Hepatocyte (in vitro differentiated cells): Measurements from ENCODE around the gene CLIP2. TPM values are rescaled to one million over a fixed set of nuclear protein-coding genes. Genes with fewer than 3 reads are reported as not detected.
"Not testable (repeated sequence)": the region's sequence is repeated elsewhere in the genome, so short reads cannot be mapped to it uniquely, and the experiment has no call there.

Experiments used
- DNase-seq: peaks from one replicate; pipeline ENCODE4 v3.0.0-alpha.2; 2016; ENCODE audit warnings: low spot score
- H2AFZ ChIP-seq: fragments of 200-600 bp; sonication (generic); 2 replicates; pipeline ENCODE4 v1.6.0; 2016; ENCODE audit warnings: antibody characterized with exemption, mild to moderate bottlenecking
- H3K27ac ChIP-seq: fragments of 200-600 bp; sonication (generic); 2 replicates; pipeline ENCODE4 v1.5.1; 2016; ENCODE audit warnings: mild to moderate bottlenecking
- H3K27me3 ChIP-seq: fragments of 200-600 bp; sonication (generic); 2 replicates; pipeline ENCODE4 v1.6.1; 2016
- H3K36me3 ChIP-seq: fragments of 200-600 bp; sonication (generic); replicated peaks from 2 replicates; pipeline ENCODE4 v1.5.1; 2016; ENCODE audit warnings: low read depth; ENCODE audit not compliant: insufficient read depth
- H3K4me1 ChIP-seq: fragments of 200-600 bp; sonication (generic); 2 replicates; pipeline ENCODE4 v1.5.1; 2016; ENCODE audit warnings: mild to moderate bottlenecking, moderate library complexity; ENCODE audit not compliant: insufficient read depth
- H3K4me2 ChIP-seq: fragments of 200-600 bp; sonication (generic); 2 replicates; pipeline ENCODE4 v1.6.0; 2016
- H3K4me3 ChIP-seq: fragments of 200-600 bp; sonication (generic); 2 replicates; pipeline ENCODE4 v1.5.1; 2016; ENCODE audit warnings: mild to moderate bottlenecking
- H3K79me2 ChIP-seq: fragments of 200-600 bp; sonication (generic); 2 replicates; pipeline ENCODE4 v1.6.0; 2017; ENCODE audit warnings: mild to moderate bottlenecking
- H3K9me2 ChIP-seq: fragments of 200-600 bp; sonication (generic); replicated peaks from 2 replicates; pipeline ENCODE4 v1.6.0; 2017; ENCODE audit warnings: mild to moderate bottlenecking; ENCODE audit not compliant: insufficient read depth
- H3K9me3 ChIP-seq: fragments of 200-600 bp; sonication (generic); 2 replicates; pipeline ENCODE4 v1.5.1; 2016; ENCODE audit warnings: low read depth, mild to moderate bottlenecking
- H4K20me1 ChIP-seq: fragments of 200-600 bp; sonication (generic); 2 replicates; pipeline ENCODE4 v1.6.0; 2016; ENCODE audit warnings: mild to moderate bottlenecking; ENCODE audit not compliant: insufficient read depth, poor library complexity, severe bottlenecking
- EZH2 ChIP-seq: fragments of 200-600 bp; sonication (generic); IDR thresholded peaks from 2 replicates; pipeline ENCODE4 v1.6.1; 2016; ENCODE audit warnings: antibody characterized with exemption, mild to moderate bottlenecking, borderline replicate concordance
- EZH2phosphoT487 ChIP-seq: fragments of 200-600 bp; sonication (generic); IDR thresholded peaks from one replicate; pipeline ENCODE4 v1.6.1; 2018; ENCODE audit warnings: antibody characterized with exemption, mild to moderate bottlenecking, low read depth, moderate library complexity; ENCODE audit not compliant: unreplicated experiment, severe bottlenecking
- WGBS: methylation state at CpG from one replicate; pipeline ENCODE4 v1.1.6; 2016; ENCODE audit warnings: low lambda C conversion rate; ENCODE audit errors: missing lambda C conversion rate; 5-methylcytosine and 5-hydroxymethylcytosine counted together
- polyA plus RNA-seq: library from polyadenylated mRNA; unstranded; fragments of >200 nt; fragmentation: Nextera tagmentation; extraction: Ambion mirVana; gene quantifications from 2 replicates; pipeline ENCODE4 v1.2.1, GENCODE V29; 2016
- total RNA-seq: library from RNA; depleted of rRNA; stranded (reverse); fragments of >200 nt; gene quantifications from 2 replicates; pipeline ENCODE4 v1.2.3, GENCODE V29; 2014
- TF ChIP-seq, protein P1 (sequence below): fragments of 200-600 bp; sonication (generic); IDR thresholded peaks from 2 replicates; pipeline ENCODE4 v1.5.1; 2016; ENCODE audit warnings: antibody characterized with exemption, mild to moderate bottlenecking; ENCODE audit not compliant: poor library complexity

Gene CLIP2
- total and polyA plus RNA-seq, 2 experiments from 2014 or later: 17.9 to 28.5 TPM

DNA sequence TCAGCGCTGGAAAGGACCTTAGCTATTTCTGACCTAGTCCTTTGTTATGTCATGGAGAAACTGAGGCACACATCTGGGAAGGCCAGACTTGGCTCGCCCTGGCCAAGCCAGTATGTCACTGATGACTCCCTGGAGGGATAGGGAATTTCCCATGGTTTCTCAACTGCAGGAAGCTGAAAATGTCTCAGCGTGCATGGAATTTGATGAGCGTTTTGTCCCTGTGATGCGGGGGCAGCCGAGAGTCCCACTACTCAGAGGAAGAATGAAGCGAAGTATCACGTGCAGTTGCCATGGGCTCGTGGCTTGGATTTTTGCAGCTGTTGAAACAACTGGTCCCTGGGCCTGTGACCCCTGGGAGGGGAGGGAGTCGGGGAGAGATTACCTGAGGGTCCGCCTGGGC lies 44.8 kb downstream of the CLIP2 start:
- H3K4me3 ChIP-seq: no peak overlapping the region
- H3K27me3 ChIP-seq: no peaks in the 10 kb centered on the region
- no peak overlapping the region for H3K4me2 ChIP-seq
- no peaks in the 10 kb centered on the region for H3K79me2 ChIP-seq
- no peaks in the 10 kb centered on the region for H3K4me1 ChIP-seq
- no peaks in the 10 kb centered on the region for H3K36me3 ChIP-seq
- no peak for DNase-seq
- no peak overlapping the region for H3K27ac ChIP-seq
- H3K9me3 ChIP-seq: no peaks in the 10 kb centered on the region
- WGBS: 86% methylated on average over 10 of the region's 11 CpGs
- no peaks in the 10 kb centered on the region for H3K9me2 ChIP-seq
- TF ChIP-seq, protein P1, sequence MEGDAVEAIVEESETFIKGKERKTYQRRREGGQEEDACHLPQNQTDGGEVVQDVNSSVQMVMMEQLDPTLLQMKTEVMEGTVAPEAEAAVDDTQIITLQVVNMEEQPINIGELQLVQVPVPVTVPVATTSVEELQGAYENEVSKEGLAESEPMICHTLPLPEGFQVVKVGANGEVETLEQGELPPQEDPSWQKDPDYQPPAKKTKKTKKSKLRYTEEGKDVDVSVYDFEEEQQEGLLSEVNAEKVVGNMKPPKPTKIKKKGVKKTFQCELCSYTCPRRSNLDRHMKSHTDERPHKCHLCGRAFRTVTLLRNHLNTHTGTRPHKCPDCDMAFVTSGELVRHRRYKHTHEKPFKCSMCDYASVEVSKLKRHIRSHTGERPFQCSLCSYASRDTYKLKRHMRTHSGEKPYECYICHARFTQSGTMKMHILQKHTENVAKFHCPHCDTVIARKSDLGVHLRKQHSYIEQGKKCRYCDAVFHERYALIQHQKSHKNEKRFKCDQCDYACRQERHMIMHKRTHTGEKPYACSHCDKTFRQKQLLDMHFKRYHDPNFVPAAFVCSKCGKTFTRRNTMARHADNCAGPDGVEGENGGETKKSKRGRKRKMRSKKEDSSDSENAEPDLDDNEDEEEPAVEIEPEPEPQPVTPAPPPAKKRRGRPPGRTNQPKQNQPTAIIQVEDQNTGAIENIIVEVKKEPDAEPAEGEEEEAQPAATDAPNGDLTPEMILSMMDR: no peak
- TF ChIP-seq EZH2phosphoT487 (no peak), EZH2 (no peak)
- H4K20me1 ChIP-seq: no peaks in the 10 kb centered on the region
- H2AFZ ChIP-seq: no peak overlapping the region

DNA sequence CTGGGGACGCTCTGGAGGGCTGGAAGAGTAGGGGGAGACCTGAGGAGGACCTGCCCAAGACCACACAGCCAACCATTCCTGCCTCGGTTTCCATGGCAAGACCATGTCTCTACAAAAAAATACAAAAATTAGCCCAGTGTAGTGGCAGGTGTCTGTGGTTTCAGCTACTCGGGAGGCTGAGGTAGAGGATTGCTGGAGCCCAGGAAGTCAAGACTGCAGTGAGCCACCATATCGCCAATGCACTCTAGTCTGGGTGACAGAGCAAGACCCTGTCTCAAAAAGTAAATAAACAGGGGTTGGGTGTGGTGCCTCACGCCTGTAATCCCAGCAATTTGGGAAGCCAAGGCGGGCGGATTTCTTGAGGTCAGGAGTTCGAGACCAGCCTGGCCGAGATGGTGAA lies 48.7 kb downstream of the CLIP2 start:
- no peaks in the 10 kb centered on the region for H3K9me3 ChIP-seq
- no peak overlapping the region for H3K4me3 ChIP-seq
- no peaks in the 10 kb centered on the region for H3K9me2 ChIP-seq
- no peaks in the 10 kb centered on the region for H3K36me3 ChIP-seq
- TF ChIP-seq EZH2: no peak
- no peak for TF ChIP-seq EZH2phosphoT487
- TF ChIP-seq, protein P1: no peak
- H2AFZ ChIP-seq: no peak overlapping the region
- no peak for DNase-seq
- no peaks in the 10 kb centered on the region for H3K27me3 ChIP-seq
- WGBS: 94% methylated on average over 9 of the region's 9 CpGs
- no peak overlapping the region for H3K4me2 ChIP-seq
- H4K20me1 ChIP-seq: no peaks in the 10 kb centered on the region
- no peaks in the 10 kb centered on the region for H3K4me1 ChIP-seq
- H3K27ac ChIP-seq: no peak overlapping the region
- H3K79me2 ChIP-seq: no peaks in the 10 kb centered on the region

DNA sequence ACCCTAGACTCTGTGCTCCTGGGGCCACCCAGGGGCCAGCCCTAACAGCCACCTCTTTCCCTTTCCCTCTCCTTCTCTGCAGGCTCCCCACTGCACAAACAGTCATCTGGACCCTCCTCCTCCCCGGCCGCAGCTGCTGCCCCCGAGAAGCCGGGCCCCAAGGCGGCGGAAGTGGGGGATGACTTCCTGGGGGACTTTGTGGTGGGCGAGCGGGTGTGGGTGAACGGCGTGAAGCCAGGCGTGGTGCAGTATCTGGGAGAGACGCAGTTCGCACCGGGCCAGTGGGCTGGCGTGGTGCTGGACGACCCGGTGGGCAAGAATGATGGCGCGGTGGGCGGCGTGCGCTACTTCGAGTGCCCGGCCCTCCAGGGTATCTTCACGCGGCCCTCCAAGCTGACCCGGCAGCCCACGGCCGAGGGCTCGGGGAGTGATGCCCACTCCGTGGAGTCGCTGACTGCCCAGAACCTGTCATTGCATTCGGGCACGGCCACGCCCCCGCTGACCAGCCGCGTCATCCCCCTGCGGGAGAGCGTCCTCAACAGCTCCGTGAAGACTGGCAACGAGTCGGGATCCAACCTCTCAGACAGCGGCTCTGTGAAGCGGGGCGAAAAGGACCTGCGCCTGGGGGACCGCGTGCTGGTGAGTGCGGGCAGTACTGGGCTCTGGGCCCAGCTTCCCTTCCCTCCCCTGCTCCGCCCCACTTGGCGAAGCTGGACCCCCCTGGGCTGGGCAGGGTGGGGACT lies 49.3 kb downstream of the CLIP2 start:
- Histone ChIP-seq H3K4me3 (no peak overlapping the region), H3K27ac (no peak overlapping the region), H3K79me2 (no peaks in the 10 kb centered on the region), H2AFZ (no peak overlapping the region), H3K4me1 (no peaks in the 10 kb centered on the region), H4K20me1 (no peaks in the 10 kb centered on the region), H3K4me2 (no peak overlapping the region), H3K9me2 (no peaks in the 10 kb centered on the region), H3K9me3 (no peaks in the 10 kb centered on the region), H3K36me3 (no peaks in the 10 kb centered on the region), H3K27me3 (no peaks in the 10 kb centered on the region)
- 98% methylated on average over 48 of the region's 52 CpGs for WGBS
- DNase-seq: no peak
- no peak for TF ChIP-seq EZH2phosphoT487
- no peak for TF ChIP-seq EZH2
- TF ChIP-seq, protein P1: no peak

DNA sequence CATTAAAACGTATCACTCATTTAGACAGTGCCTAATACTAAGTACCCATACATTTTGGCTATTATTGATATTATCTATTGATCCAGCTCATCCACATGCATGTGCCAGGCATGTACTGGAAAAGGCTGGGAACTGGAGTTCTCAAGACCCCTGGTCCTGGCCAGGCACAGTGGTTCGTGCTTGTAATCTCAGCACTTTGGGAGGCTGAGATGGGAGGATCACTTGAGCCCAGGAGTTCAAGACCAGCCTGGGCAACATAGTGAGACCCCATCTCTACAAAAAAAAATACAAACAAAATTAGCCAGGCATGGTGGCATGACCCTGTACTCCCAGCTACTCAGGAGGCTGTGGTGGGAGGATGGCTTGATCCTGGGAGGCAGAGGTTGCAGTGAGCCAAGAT lies 50.4 kb downstream of the CLIP2 start:
- not testable (repeated sequence) for H3K27ac ChIP-seq, H3K9me2 ChIP-seq, H3K36me3 ChIP-seq, H3K79me2 ChIP-seq, H4K20me1 ChIP-seq, H3K4me1 ChIP-seq, H3K27me3 ChIP-seq, H3K9me3 ChIP-seq, DNase-seq, H2AFZ ChIP-seq, H3K4me3 ChIP-seq, H3K4me2 ChIP-seq
- 95% methylated on average over 2 of the region's 2 CpGs for WGBS
